HFFc6 (cell line): ENCODE data around the gene PCLO. TPM values are rescaled to one million over a fixed set of nuclear protein-coding genes. Genes with fewer than 3 reads are reported as not detected.
A peak's percentile ranks its signal among the peaks of the same experiment; 100 is the strongest.

Source experiments
- DNase-seq: peaks from one replicate; pipeline ENCODE4 v3.0.0-alpha.2; 2018
- H3K27ac Mint-ChIP-seq: 2 replicates; pipeline ENCODE4 v1.8.0; 2020; ENCODE audit warnings: mild to moderate bottlenecking, mixed read lengths
- H3K27me3 Mint-ChIP-seq: 2 replicates; pipeline ENCODE4 v1.8.0; 2021; ENCODE audit warnings: mild to moderate bottlenecking, moderate library complexity, mixed read lengths; ENCODE audit not compliant: insufficient read depth
- H3K36me3 Mint-ChIP-seq: 2 replicates; pipeline ENCODE4 v1.8.0; 2021; ENCODE audit warnings: low read depth, mixed read lengths
- H3K4me1 Mint-ChIP-seq: 2 replicates; pipeline ENCODE4 v1.8.0; 2020; ENCODE audit warnings: low read depth, mixed read lengths
- H3K4me3 Mint-ChIP-seq: 2 replicates; pipeline ENCODE4 v1.8.0; 2020; ENCODE audit warnings: mild to moderate bottlenecking, moderate library complexity, mixed read lengths
- H3K9me3 Mint-ChIP-seq: 2 replicates; pipeline ENCODE4 v1.8.0; 2020; ENCODE audit warnings: mild to moderate bottlenecking, mixed read lengths
- CTCF ChIP-seq: fragments of 200-600 bp; sonication (generic); IDR thresholded peaks from 2 replicates; pipeline ENCODE4 v1.5.0; 2021; ENCODE audit warnings: antibody characterized with exemption, mild to moderate bottlenecking
- total RNA-seq, 6 experiments: library from RNA; stranded (reverse); fragmentation: NEBNext Ultra II Directional; extraction: Animal tissue kit (Norgen Biotek cat#: 25700); gene quantifications; 2 replicates in 1 of 6; 3 replicates in 5 of 6; pipeline ENCODE4 v1.2.3, GENCODE V29; 2021

The PCLO gene
- total RNA-seq, 6 experiments from 2014 or later: 0.64 to 2.3 (median 1.7) TPM

- Mint-ChIP-seq H3K4me3 (no peak overlapping the region), H3K27me3 (peaks cover 3% of the 10 kb centered on the region; the same call in 1 of the 2 replicates), H3K4me1 (peaks cover 40% of the 10 kb centered on the region), H3K27ac (no peak overlapping the region), H3K9me3 (no peaks in the 10 kb centered on the region), H3K36me3 (no peaks in the 10 kb centered on the region)
- no peak for DNase-seq
- TF ChIP-seq CTCF: no peak
Observed at GRCh38 chr7:82808633-82809032, 354.1 kb downstream of the PCLO start.

GRCh38 chr7:82805527-82805960 is 357.1 kb downstream of the PCLO start:
- H3K36me3 Mint-ChIP-seq: no peaks in the 10 kb centered on the region
- H3K27me3 Mint-ChIP-seq: no peaks in the 10 kb centered on the region
- peak overlapping the region; percentile 72 for H3K27ac Mint-ChIP-seq
- no peak for TF ChIP-seq CTCF
- DNase-seq: peak; percentile 81
- no peaks in the 10 kb centered on the region for H3K9me3 Mint-ChIP-seq
- H3K4me3 Mint-ChIP-seq: peak overlapping the region; percentile 83
- H3K4me1 Mint-ChIP-seq: peaks cover 44% of the 10 kb centered on the region

DNA sequence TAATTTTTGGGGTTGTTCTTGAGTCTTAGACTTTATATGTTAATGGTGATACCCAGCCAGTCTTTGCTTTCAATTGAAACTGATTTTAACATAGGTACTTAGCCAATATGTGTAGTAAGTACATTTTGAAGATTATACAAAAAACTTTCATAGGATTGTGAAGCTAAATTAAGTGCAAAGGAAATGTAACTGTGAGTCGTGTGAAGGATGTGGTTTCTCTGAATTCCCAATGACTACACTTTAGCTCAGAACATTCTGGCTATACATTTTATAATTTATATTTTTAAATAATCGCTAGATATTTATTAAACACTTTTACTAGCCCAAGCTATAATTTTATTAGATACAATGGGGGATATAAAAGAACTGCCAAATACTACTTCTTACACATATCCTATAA is 359.3 kb downstream of the PCLO start:
- no peaks in the 10 kb centered on the region for H3K27me3 Mint-ChIP-seq
- DNase-seq: no peak
- no peaks in the 10 kb centered on the region for H3K36me3 Mint-ChIP-seq
- H3K9me3 Mint-ChIP-seq: no peaks in the 10 kb centered on the region
- TF ChIP-seq CTCF: no peak
- H3K27ac Mint-ChIP-seq: no peak overlapping the region
- peaks cover 37% of the 10 kb centered on the region for H3K4me1 Mint-ChIP-seq
- no peak overlapping the region for H3K4me3 Mint-ChIP-seq

DNA sequence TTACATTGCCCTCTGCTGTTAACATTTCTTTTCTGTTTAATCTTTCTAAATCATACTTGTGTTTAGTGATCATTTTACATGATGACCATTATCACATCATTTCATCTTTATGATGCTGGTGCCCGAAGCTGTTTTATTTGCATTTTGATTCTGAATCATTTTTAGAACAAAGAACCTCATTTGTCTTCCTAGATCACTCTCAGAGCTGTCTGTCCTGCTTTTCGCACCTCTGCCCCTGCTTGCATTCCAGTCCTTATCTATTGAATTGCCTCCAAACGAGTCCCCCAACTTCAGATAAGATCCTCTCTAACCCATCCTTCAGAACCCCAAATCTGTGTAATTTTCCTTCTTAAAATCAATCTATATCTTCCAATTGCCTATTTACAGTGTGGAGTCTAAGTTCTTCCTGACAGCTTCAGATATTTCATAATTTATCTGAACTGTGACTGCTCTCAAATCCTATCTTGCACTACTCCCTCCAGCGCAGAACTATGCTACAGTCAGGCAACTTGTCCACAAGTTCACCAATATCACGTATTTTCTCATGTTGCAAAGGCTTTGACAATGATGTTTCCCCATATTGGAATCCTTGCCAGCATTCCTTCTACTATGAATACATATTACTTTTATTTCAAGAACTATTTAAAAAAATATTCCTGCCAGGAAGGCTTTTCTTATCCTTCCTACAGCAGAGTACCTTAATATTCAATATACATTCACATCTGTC is 372.6 kb downstream of the PCLO start:
- H3K36me3 Mint-ChIP-seq: no peaks in the 10 kb centered on the region
- H3K9me3 Mint-ChIP-seq: no peaks in the 10 kb centered on the region
- peaks cover 7% of the 10 kb centered on the region for H3K27me3 Mint-ChIP-seq
- H3K27ac Mint-ChIP-seq: no peak overlapping the region
- H3K4me3 Mint-ChIP-seq: no peak overlapping the region
- no peak for DNase-seq
- no peaks in the 10 kb centered on the region for H3K4me1 Mint-ChIP-seq
- no peak for TF ChIP-seq CTCF

- peak; percentile 17 for DNase-seq
Observed at GRCh38 chr7:82778021-82778420, 384.7 kb downstream of the PCLO start.

More at GRCh38 chr7:82778021-82778420, 384.7 kb downstream of the PCLO start:
- no peaks in the 10 kb centered on the region for H3K36me3 Mint-ChIP-seq
- no peaks in the 10 kb centered on the region for H3K9me3 Mint-ChIP-seq
- TF ChIP-seq CTCF: no peak
- peaks cover 10% of the 10 kb centered on the region; the same call in 1 of the 2 replicates for H3K27me3 Mint-ChIP-seq
- H3K4me1 Mint-ChIP-seq: peaks cover 7% of the 10 kb centered on the region
- no peak overlapping the region for H3K4me3 Mint-ChIP-seq
- no peak overlapping the region for H3K27ac Mint-ChIP-seq
